Measurements from ENCODE around the gene CATSPERE. TPM values are rescaled to one million over a fixed set of nuclear protein-coding genes. Genes with fewer than 3 reads are reported as not detected.
"Not testable (repeated sequence)": the region's sequence is repeated elsewhere in the genome, so short reads cannot be mapped to it uniquely, and the experiment has no call there.

CATSPERE gene
- total RNA-seq, 2 experiments from 2014 or later, result 1.1 to 1.6 TPM

DNA sequence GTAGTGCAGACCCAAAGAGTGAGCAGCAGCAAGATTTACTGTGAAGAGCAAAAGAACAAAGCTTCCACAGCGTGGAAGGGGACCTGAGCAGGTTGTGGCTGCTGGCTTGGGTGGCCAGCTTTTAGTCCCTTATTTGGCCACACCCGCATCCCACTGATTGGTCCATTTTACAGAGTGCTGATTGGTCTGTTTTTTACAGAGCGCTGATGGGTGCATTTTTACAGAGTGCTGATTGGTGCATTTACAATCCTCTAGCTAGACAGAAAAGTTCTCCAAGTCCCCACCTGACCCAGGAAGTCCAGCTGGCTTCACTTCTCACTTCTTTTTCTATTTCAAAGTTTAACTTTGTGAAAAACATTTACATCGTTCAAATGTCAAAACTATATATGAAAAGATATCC lies 221.0 kb downstream of the CATSPERE start:
- POLR2A ChIA-PET; DNase-seq; H3K27ac Mint-ChIP-seq; H3K9me3 Mint-ChIP-seq; H3K4me1 Mint-ChIP-seq; H3K4me3 Mint-ChIP-seq; H3K27me3 Mint-ChIP-seq; ATAC-seq (ENCODE audit: low read depth): not testable (repeated sequence)
- H3K36me3 Mint-ChIP-seq, result peaks cover 40% of the 10 kb centered on the region

Other genes with a start within 250 kb of the CATSPERE start
- 10 to 100 TPM; 52.5 to 54.6 TPM for gene ADSS2, start 9.4 kb upstream of the CATSPERE start, total RNA-seq
- gene DESI2, start 191.9 kb downstream of the CATSPERE start, total RNA-seq, result 10 to 100 TPM; 28.0 to 31.3 TPM

Measured in activated naive CD8-positive, alpha-beta T cell treated with anti-CD3 and anti-CD28 coated beads, Interleukin-2, amount 10 ng/mL, durations not matched to agents 7 days and 5 days (primary cell).